Dendritic cell treated with granulocyte-macrophage colony-stimulating factor and Interleukin-4, amounts not matched to agents 40 ng/mL and 50 ng/mL, for 4 days (primary cell): ENCODE results near the gene ATXN1.

Experiments
- H3K27ac Mint-ChIP-seq: one replicate; pipeline ENCODE4 v1.8.0; 2022; ENCODE audit warnings: mild to moderate bottlenecking, mixed read lengths
- H3K27me3 Mint-ChIP-seq: one replicate; pipeline ENCODE4 v1.8.0; 2022; ENCODE audit warnings: mild to moderate bottlenecking, mixed read lengths
- H3K36me3 Mint-ChIP-seq: one replicate; pipeline ENCODE4 v1.8.0; 2022; ENCODE audit warnings: low read depth, mixed read lengths
- H3K4me1 Mint-ChIP-seq: one replicate; pipeline ENCODE4 v1.8.0; 2022; ENCODE audit warnings: low read depth, mixed read lengths
- H3K4me3 Mint-ChIP-seq: one replicate; pipeline ENCODE4 v1.8.0; 2022; ENCODE audit warnings: mild to moderate bottlenecking, moderate library complexity, mixed read lengths
- H3K9me3 Mint-ChIP-seq: one replicate; pipeline ENCODE4 v1.8.0; 2022; ENCODE audit warnings: mixed read lengths
- intact Hi-C: fragments of 100-400 bp; cut with micrococcal nuclease; formaldehyde crosslinking; loops from one replicate; pipeline ENCODE4 v1.15.0; 2022

ATXN1 gene

DNA sequence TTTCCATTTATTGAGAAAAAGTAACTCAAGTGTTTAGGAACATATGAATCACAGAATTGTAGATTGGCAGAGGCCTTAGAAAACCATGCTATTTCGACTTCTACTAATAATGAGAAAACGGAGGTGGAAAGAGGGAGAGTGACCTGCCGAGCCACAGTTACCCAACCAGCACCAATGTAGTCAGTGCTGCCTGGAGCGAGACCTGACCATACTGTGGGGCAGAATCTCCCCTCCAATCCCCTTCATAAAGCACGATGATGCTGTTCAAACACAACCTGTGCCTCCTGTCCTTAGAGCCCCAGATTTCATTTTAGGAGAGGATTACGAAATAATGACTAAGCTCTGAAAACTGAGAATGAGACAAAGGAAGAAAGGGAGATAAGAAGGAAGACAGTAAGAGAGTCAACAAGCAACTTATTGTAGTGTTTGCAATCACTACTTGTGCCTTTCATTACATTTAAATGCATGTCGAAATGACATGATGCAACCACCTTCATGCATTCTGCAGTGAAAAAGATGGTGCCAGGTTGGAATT, 70.6 kb downstream of the ATXN1 start:
- no peak overlapping the region for H3K4me3 Mint-ChIP-seq
- intact Hi-C loops = no loop called here

DNA sequence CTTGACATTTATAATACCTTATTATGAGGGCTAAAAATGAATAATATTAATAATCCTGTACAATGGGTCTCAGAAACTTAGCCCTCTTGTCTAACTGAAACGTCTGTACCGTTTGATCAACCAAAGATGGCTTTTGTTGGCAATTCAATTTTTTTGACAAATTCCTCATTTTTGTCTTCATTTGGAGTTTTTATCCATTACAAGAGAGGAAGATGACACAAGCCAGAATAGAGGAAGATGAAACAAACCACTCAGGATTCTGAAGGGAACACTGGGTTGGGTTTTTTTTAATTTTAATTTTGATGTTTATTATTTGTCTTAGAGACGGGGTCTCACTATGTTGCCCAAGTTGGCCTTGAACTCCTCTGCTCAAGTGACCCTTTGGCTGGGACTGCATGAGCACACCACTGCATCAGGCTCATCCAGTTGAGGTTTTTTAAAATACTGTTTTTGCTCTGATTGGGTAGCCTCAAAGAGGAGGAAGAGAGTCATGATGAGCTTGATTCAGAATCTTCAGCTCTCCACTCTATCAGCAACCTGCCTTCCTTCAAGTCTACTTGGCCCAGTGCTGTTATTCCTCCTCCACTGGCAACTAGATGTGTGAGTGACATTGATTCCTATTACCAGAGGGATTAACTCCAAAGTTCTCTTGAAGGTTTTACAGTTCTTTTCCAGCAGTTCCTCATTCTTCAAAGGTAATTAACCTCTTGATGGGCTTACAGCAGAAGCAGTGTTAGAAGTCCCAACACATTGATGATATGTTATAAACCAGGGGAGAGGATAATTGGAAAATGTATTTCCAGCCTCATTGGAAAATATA, 71.3 kb downstream of the ATXN1 start:
- peaks cover 13% of the 10 kb centered on the region for H3K36me3 Mint-ChIP-seq

More for the DNA sequence above, 70.6 kb downstream of the ATXN1 start:
- H3K27ac Mint-ChIP-seq = peak overlapping the region; percentile 76
- H3K36me3 Mint-ChIP-seq = peaks cover 13% of the 10 kb centered on the region
- no peaks in the 10 kb centered on the region for H3K27me3 Mint-ChIP-seq
- peaks cover 66% of the 10 kb centered on the region for H3K4me1 Mint-ChIP-seq
- no peaks in the 10 kb centered on the region for H3K9me3 Mint-ChIP-seq

DNA sequence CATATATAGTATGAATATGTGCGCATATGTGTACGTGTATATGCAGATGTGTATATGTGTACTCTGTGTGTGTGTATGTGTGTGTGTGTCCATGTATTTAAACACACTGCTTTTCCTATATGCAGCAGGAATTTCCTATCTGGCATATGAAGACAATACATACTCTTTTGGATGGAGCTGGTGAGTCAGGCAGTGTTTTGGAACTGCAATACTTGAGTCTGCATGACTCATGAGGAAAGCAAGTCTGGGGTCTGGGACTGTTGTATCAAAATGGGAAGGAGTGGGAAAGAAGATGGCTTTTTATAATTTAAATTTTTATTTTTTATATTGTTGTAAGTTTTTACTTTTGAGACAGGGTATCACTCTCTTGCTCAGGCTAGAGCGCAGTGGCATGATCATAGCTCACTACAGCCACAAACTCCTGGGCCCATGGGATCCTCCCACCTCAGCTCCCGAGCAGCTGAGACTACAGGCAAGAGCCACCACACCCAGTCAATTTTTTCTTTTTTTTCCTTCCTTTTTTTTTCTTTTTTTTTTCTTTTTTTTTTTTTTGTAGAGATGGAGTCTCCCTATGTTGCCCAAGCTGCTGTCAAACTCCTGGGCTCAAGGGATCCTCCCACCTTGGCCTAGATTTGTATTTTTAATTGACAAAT, 72.2 kb downstream of the ATXN1 start:
- H3K9me3 Mint-ChIP-seq = no peaks in the 10 kb centered on the region
- peaks cover 59% of the 10 kb centered on the region for H3K4me1 Mint-ChIP-seq
- peaks cover 13% of the 10 kb centered on the region for H3K36me3 Mint-ChIP-seq
- intact Hi-C loops = loop anchor here (5.0 kb wide), 1 partner anchor 38 kb away; no protein-coding TSS in a partner anchor
- no peaks in the 10 kb centered on the region for H3K27me3 Mint-ChIP-seq
- no peak overlapping the region for H3K4me3 Mint-ChIP-seq
- H3K27ac Mint-ChIP-seq = peak overlapping the region; percentile 76

More for the DNA sequence above, 71.3 kb downstream of the ATXN1 start:
- no peaks in the 10 kb centered on the region for H3K9me3 Mint-ChIP-seq
- peaks cover 63% of the 10 kb centered on the region for H3K4me1 Mint-ChIP-seq
- intact Hi-C loops = loop anchor here (5.0 kb wide), 1 partner anchor 37 kb away; no protein-coding TSS in a partner anchor
- no peaks in the 10 kb centered on the region for H3K27me3 Mint-ChIP-seq
- no peak overlapping the region for H3K4me3 Mint-ChIP-seq
- H3K27ac Mint-ChIP-seq = peak overlapping the region; percentile 76

DNA sequence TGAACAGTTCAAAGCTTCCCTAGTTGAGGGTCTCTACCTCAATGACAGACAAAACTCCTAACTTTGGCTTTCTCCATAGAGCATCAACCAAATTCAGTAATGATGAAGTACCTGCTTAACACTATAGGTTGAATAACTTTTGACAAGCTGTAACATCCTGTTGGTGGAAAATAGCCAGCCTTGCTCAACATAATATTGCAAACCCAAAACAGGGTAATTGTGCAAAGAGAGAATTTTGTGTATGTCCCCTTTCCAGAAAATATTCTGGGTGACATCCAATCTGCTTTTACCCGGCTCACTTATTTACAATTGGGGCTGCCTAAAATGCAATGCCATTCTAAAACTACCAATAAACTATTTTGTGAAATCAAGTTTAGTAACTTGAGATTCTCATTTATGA, 72.8 kb downstream of the ATXN1 start:
- Mint-ChIP-seq H3K9me3 (no peaks in the 10 kb centered on the region), H3K36me3 (peaks cover 13% of the 10 kb centered on the region), H3K4me1 (peaks cover 59% of the 10 kb centered on the region), H3K4me3 (no peak overlapping the region), H3K27me3 (no peaks in the 10 kb centered on the region), H3K27ac (peak overlapping the region; percentile 88)
- intact Hi-C loops = loop anchor here (5.0 kb wide), 1 partner anchor 39 kb away; no protein-coding TSS in a partner anchor

DNA sequence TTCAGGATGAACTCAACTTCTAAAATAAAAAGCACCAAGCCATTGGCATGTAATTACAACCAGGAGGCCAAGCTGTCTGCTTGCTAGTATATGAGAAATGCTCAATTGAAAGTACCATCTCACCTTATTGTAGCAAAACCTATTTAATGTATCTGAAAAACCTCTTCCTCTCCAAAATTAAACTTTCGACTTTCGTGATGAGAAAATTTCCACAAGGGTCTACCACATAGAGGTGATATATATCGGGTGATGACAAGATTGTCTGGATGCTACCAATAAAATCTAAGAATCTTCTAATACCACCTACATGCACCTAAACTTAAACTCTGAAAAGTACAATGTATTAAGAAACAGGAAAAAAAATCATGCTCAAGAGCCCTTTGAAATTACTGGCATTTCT, 74.2 kb downstream of the ATXN1 start:
- H3K4me3 Mint-ChIP-seq = peak overlapping the region; percentile 62
- peaks cover 69% of the 10 kb centered on the region for H3K4me1 Mint-ChIP-seq
- peak overlapping the region; percentile 88 for H3K27ac Mint-ChIP-seq
- H3K27me3 Mint-ChIP-seq = no peaks in the 10 kb centered on the region
- H3K36me3 Mint-ChIP-seq = peaks cover 19% of the 10 kb centered on the region
- H3K9me3 Mint-ChIP-seq = no peaks in the 10 kb centered on the region
- intact Hi-C loops = loop anchor here (5.0 kb wide), 1 partner anchor 40 kb away; no protein-coding TSS in a partner anchor

DNA sequence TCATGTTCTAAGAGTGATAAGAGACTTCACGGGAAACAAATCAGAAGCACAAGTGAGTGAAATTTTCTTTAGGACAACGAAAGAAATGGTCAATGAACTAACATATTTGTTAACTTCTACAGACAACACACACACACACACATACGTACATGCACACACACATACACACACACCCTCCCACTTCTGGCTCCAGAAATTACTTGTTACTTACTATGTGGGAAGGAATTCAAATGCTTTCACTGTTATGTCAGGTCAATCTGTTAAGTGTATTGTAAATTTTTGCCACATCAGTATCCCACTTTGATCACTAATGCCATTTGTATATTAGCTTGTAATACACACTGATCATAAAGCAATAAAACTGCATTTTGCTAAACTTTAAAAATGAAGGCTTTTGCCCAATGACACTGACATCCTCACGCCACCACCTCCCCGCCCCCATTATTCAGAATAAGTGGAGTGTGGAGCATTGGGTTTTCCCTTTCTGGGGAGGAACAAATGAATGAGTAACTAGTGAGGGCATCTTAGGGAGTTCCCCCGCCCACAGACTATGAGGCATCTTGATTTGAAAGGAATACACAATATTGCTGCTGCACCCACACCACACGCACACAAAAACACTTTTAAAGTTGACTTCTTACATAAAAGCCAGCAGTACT, 76.2 kb downstream of the ATXN1 start:
- Mint-ChIP-seq H3K27ac (peak overlapping the region; percentile 72), H3K4me1 (peaks cover 68% of the 10 kb centered on the region), H3K9me3 (no peaks in the 10 kb centered on the region), H3K27me3 (no peaks in the 10 kb centered on the region), H3K4me3 (no peak overlapping the region), H3K36me3 (peaks cover 25% of the 10 kb centered on the region)
- intact Hi-C loops = loop anchor here (2.0 to 5.0 kb wide), 3 partner anchors 14 to 42 kb away; no protein-coding TSS in a partner anchor

DNA sequence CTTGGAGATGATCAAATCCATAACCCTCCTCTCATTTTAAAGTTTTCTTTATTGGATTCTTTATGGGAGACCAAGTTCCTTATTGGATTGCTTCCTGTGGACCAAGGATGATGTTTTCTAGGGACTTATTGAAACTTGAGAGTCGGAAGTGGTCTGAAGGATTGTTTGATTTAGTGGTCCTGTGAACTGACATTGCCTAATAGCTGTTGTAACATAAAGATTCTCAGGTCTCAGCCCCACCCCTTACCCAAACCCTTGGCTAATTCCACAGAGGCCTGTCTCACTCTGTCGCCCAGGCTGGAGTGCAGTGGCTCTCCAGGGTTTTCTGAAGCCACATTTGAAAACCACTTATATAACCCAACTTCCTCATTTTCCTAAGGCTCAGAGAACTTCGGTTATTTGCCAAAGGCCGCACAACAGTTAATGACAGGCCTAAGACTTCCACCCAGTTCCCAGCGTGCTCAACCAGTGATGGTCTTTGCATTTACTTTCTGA, 77.0 kb downstream of the ATXN1 start:
- H3K36me3 Mint-ChIP-seq = peaks cover 29% of the 10 kb centered on the region
- intact Hi-C loops = loop anchor here (2.0 kb wide), 2 partner anchors 13 to 29 kb away; no protein-coding TSS in a partner anchor
- no peaks in the 10 kb centered on the region for H3K27me3 Mint-ChIP-seq
- H3K27ac Mint-ChIP-seq = peak overlapping the region; percentile 72
- H3K9me3 Mint-ChIP-seq = peaks cover 1% of the 10 kb centered on the region
- peaks cover 69% of the 10 kb centered on the region for H3K4me1 Mint-ChIP-seq
- no peak overlapping the region for H3K4me3 Mint-ChIP-seq

DNA sequence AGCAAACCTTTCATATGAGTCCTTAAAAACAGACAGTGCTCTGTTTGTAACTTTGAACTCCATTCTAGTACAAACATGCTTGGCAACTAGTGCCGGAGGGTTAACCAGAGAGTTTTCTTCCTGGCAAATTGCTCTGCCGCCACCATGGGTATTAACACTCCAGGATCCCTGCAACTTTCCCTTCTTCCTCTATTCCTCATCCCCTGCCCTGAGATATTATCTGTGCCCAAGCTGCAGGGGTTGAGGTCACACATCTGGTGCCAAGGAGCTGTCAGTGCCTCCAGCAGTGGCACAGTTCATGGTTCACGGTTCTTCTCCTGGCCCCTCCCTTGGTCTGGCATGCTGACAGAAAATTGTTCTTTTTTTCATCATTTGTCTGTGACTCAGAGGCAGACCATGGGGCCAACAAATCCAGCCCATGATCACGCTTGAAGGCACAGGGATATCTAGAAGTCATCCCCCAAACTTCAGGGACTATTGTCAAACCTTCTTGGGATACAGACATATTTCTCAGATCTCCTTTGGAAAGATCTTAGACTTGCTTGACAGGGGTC, 77.5 kb downstream of the ATXN1 start:
- no peaks in the 10 kb centered on the region for H3K27me3 Mint-ChIP-seq

DNA sequence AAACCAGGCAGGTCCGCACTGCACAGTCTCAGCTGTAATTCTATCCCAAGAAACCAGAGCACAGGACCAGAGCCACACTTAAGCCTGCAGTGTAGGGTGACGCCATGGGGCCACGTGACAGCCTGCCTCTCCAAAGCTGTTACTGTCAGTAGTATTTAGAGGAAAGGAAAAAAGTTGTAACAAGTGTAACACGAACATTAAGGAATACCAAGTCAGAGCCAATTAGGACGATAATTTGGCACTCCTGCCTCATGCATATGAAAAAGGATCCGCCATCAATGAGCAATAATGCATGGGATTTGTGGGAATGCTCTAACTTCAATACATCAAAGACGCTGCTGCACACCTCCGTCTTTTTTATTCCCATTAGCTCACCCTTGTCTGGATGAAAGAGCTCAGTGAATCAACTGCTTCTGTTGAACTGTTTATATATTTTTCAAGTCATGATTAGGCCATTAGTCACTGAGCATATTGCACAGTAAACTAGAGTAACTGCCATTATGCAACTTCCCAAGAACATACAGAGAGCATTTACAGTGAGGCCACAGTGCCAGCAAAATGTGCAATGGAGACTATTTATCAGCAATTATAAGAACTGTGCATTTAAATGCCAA, 79.9 kb downstream of the ATXN1 start:
- Mint-ChIP-seq H3K27ac (peak overlapping the region; percentile 78), H3K9me3 (peaks cover 9% of the 10 kb centered on the region), H3K4me3 (no peak overlapping the region), H3K4me1 (peaks cover 64% of the 10 kb centered on the region), H3K36me3 (peaks cover 43% of the 10 kb centered on the region), H3K27me3 (no peaks in the 10 kb centered on the region)
- intact Hi-C loops = no loop called here

More for the DNA sequence above, 77.5 kb downstream of the ATXN1 start:
- Mint-ChIP-seq H3K4me1 (peaks cover 69% of the 10 kb centered on the region), H3K27ac (peak overlapping the region; percentile 72), H3K4me3 (no peak overlapping the region), H3K9me3 (peaks cover 7% of the 10 kb centered on the region), H3K36me3 (peaks cover 34% of the 10 kb centered on the region)
- intact Hi-C loops = loop anchor here (2.0 kb wide), 2 partner anchors 13 to 29 kb away; no protein-coding TSS in a partner anchor

DNA sequence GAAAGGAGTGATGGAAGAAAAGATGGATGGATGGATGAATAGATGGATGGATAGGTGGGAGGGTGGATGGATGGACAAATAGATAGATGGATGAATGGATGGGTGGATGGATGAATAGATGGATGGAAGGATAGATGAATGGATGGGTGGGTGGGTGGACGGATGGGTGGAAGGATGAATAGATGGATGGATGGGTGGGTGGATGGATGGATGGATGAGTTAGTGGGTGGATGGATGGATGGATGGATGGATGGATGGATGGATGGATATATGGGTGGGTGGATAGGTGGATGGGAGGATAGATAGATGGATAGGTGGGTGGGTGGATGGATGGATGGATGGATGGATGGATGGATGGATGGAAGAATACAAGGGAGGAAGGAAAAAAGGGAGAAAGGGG, 82.2 kb downstream of the ATXN1 start:
- Mint-ChIP-seq H3K27ac (no peak overlapping the region), H3K9me3 (peaks cover 9% of the 10 kb centered on the region), H3K4me1 (peaks cover 66% of the 10 kb centered on the region), H3K4me3 (no peak overlapping the region), H3K27me3 (no peaks in the 10 kb centered on the region), H3K36me3 (peaks cover 43% of the 10 kb centered on the region)
- intact Hi-C loops = no loop called here

DNA sequence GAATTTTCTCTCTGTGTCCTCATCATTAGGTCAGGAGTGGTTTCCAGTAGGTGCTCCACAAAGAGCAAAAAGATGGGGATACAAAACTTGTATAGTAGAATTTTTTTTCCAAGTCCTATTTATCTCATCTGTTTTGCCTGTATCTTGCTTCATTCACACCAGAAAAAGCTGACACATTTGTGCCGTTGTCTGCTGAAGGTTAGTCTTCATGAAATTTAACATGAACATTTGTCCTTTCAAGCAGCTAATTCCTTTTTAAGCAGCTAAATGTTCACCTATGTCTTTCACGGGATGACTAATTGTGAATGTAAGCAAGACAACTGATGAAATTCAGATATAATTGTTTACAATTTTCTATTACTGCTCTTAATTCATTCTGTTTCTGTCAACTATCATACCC, 83.8 kb downstream of the ATXN1 start:
- Mint-ChIP-seq H3K9me3 (peaks cover 9% of the 10 kb centered on the region), H3K36me3 (peaks cover 49% of the 10 kb centered on the region), H3K27me3 (no peaks in the 10 kb centered on the region), H3K4me3 (no peak overlapping the region), H3K4me1 (peaks cover 68% of the 10 kb centered on the region), H3K27ac (no peak overlapping the region)
- intact Hi-C loops = no loop called here

DNA sequence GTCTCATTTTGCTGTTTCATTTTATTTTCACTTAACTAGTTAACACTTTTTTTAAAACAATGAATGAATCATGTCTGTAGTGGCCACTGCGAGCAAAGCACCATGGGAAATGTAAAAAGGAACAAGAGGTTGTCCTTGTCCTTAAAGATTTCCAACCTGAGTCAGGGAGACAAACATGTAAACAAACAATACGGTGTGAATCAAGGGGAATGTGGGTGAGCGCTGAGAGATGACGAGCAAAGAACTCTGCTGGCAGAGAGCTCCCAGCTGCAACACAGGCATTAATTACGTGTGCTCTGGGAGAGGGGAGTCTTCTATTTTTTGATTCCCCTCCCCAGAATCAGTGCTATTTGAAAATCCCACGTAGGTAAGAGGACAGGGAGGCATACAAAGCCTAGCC, 84.3 kb downstream of the ATXN1 start:
- Mint-ChIP-seq H3K36me3 (peaks cover 48% of the 10 kb centered on the region), H3K4me1 (peaks cover 68% of the 10 kb centered on the region), H3K9me3 (peaks cover 9% of the 10 kb centered on the region), H3K27me3 (no peaks in the 10 kb centered on the region), H3K4me3 (no peak overlapping the region), H3K27ac (peak overlapping the region; percentile 54)
- intact Hi-C loops = no loop called here

DNA sequence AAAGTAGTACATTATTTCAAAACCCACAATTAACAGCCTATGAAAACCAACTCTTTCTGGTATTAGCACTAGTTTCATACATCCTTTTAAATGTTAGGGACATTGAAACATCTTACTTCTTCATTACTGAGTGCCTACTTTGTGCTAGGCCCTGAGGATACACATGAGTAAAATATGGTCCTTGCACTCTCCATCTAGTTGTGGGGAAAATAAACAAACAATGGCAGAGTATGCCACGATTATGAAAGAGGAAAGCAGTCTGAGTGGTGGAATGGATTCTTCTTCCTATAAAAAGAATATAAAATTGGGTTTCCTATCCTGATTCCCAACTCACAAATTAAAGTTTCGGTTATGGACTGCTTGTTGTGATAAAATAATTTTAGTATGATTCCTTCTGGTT, 84.9 kb downstream of the ATXN1 start:
- peaks cover 68% of the 10 kb centered on the region for H3K4me1 Mint-ChIP-seq

More for the DNA sequence above, 84.9 kb downstream of the ATXN1 start:
- H3K4me3 Mint-ChIP-seq = no peak overlapping the region
- H3K36me3 Mint-ChIP-seq = peaks cover 42% of the 10 kb centered on the region
- H3K9me3 Mint-ChIP-seq = peaks cover 9% of the 10 kb centered on the region
- H3K27ac Mint-ChIP-seq = peak overlapping the region; percentile 54
- intact Hi-C loops = no loop called here
- no peaks in the 10 kb centered on the region for H3K27me3 Mint-ChIP-seq
